Measurements from ENCODE around the gene NGFR.
A peak's percentile ranks its signal among the peaks of the same experiment; 100 is the strongest.

The NGFR gene

DNA sequence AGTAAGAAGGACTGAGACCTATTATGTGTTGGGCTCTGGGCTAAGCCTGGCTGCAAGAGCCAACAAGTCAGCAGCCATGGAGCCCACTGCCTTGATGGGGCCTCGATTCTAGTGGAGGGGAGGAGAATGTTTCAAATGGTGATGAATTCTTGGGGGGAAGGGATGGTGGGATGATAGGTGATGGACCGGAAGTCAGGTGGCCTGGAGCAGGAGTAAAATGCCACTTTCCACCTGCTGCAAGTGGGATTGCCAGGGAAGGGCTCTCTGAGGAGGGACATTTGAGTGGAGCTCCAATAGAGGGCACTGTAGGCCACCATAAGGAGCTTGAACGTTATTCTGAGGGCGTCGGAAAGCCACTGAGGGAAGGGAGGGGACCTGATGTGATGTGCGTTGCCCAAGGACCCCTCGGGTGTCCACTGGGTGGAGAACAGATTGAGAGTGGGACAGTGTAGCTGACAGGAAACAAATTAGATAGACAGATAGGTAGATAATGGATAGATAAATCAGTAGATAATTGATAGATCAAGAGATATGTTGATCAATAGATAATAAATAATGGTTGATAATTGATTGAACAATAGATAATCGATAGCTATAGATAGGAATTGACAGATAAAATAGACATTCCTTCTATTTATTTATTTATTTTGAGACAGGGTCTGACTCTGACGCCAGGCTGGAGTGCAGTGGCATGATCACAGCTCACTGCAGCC is 62.4 kb downstream of the NGFR start:
- peak in 6 of 58 donors; percentile 12 to 32 (median 22) for DNase-seq

All from anterior cingulate cortex (tissue), 58 donors.